Transverse colon (tissue), 4 donors: ENCODE data around the gene ZNF341.
"Not testable (repeated sequence)": the region's sequence is repeated elsewhere in the genome, so short reads cannot be mapped to it uniquely, and the experiment has no call there.

Experiments used
- CTCF ChIP-seq, 5 experiments: fragments of 200-600 bp in 3 of 5; fragments of 450-650 bp in 2 of 5; sonication (generic) in 3 of 5; IDR thresholded peaks; 1 replicate in 2 of 5; 2 replicates in 3 of 5; pipeline ENCODE4 v1.5.1; 2016 to 2017; ENCODE audit warnings: antibody characterized with exemption in 5 of 5, inconsistent platforms in 3 of 5, mild to moderate bottlenecking in 2 of 5, moderate library complexity in 1 of 5
- POLR2AphosphoS5 ChIP-seq, 3 donors: sonication (generic); formaldehyde crosslinking; IDR thresholded peaks; one replicate each; pipeline ENCODE4 v1.6.1; 2016; ENCODE audit warnings: antibody characterized with exemption in 3 of 3

GRCh38 chr20:33698966-33699365 is 32.8 kb upstream of the ZNF341 start:
- TF ChIP-seq CTCF, POLR2AphosphoS5 (IDR thresholded peaks at IDR 0.05): not testable (repeated sequence)
